ENCODE results near the gene CCND1.

Gene CCND1

DNA sequence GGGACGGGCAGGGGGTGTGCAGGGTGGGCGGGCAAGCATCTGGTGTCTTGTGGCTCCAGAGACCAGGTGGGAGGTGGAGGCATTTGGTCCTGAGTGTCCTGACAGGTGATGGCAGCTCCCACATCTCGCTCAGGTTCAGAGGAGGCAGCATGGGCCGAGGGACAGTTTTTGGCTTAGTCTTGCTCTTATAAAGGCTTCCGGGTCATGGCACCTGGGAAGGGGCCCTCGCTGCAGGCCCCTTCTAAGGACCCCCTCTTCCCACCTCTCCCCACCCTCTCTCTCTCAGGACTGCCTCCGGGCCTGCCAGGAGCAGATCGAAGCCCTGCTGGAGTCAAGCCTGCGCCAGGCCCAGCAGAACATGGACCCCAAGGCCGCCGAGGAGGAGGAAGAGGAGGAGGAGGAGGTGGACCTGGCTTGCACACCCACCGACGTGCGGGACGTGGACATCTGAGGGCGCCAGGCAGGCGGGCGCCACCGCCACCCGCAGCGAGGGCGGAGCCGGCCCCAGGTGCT, 9.9 kb downstream of the CCND1 start:
- Histone ChIP-seq H3K9ac (no peak overlapping the region), H3K4me3 (ENCODE audit: low read depth, low read length) (no peak overlapping the region), H3K4me2 (ENCODE audit: low read length) (no peak overlapping the region), H2AFZ (no peak overlapping the region), H3K9me3 (ENCODE audit: control insufficient read depth, low read length) (no peaks in the 10 kb centered on the region), H3K79me2 (no peaks in the 10 kb centered on the region), H3K4me1 (no peaks in the 10 kb centered on the region), H3K36me3 (ENCODE audit: control insufficient read depth, insufficient read depth, low read length) (no peaks in the 10 kb centered on the region), H3K27me3 (ENCODE audit: control insufficient read depth, insufficient read depth, low read length) (no peaks in the 10 kb centered on the region), H3K27ac (no peak overlapping the region)
- TF ChIP-seq, protein P1, sequence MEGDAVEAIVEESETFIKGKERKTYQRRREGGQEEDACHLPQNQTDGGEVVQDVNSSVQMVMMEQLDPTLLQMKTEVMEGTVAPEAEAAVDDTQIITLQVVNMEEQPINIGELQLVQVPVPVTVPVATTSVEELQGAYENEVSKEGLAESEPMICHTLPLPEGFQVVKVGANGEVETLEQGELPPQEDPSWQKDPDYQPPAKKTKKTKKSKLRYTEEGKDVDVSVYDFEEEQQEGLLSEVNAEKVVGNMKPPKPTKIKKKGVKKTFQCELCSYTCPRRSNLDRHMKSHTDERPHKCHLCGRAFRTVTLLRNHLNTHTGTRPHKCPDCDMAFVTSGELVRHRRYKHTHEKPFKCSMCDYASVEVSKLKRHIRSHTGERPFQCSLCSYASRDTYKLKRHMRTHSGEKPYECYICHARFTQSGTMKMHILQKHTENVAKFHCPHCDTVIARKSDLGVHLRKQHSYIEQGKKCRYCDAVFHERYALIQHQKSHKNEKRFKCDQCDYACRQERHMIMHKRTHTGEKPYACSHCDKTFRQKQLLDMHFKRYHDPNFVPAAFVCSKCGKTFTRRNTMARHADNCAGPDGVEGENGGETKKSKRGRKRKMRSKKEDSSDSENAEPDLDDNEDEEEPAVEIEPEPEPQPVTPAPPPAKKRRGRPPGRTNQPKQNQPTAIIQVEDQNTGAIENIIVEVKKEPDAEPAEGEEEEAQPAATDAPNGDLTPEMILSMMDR (IDR thresholded peaks at IDR 0.05): no peak

DNA sequence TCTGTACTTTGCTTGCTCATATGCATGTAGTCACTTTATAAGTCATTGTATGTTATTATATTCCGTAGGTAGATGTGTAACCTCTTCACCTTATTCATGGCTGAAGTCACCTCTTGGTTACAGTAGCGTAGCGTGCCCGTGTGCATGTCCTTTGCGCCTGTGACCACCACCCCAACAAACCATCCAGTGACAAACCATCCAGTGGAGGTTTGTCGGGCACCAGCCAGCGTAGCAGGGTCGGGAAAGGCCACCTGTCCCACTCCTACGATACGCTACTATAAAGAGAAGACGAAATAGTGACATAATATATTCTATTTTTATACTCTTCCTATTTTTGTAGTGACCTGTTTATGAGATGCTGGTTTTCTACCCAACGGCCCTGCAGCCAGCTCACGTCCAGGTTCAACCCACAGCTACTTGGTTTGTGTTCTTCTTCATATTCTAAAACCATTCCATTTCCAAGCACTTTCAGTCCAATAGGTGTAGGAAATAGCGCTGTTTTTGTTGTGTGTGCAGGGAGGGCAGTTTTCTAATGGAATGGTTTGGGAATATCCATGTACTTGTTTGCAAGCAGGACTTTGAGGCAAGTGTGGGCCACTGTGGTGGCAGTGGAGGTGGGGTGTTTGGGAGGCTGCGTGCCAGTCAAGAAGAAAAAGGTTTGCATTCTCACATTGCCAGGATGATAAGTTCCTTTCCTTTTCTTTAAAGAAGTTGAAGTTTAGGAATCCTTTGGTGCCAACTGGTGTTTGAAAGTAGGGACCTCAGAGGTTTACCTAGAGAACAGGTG, 11.1 kb downstream of the CCND1 start:
- no peaks in the 10 kb centered on the region for H3K9me3 ChIP-seq (ENCODE audit: control insufficient read depth, low read length)
- H3K27ac ChIP-seq: no peak overlapping the region
- TF ChIP-seq, protein P1 (IDR thresholded peaks at IDR 0.05): no peak
- no peak overlapping the region for H2AFZ ChIP-seq
- no peaks in the 10 kb centered on the region for H3K27me3 ChIP-seq (ENCODE audit: control insufficient read depth, insufficient read depth, low read length)
- no peaks in the 10 kb centered on the region for H3K36me3 ChIP-seq (ENCODE audit: control insufficient read depth, insufficient read depth, low read length)
- no peaks in the 10 kb centered on the region for H3K4me1 ChIP-seq
- H3K9ac ChIP-seq: no peak overlapping the region
- no peak overlapping the region for H3K4me3 ChIP-seq (ENCODE audit: low read depth, low read length)
- H3K4me2 ChIP-seq (ENCODE audit: low read length): no peak overlapping the region
- H3K79me2 ChIP-seq: no peaks in the 10 kb centered on the region

DNA sequence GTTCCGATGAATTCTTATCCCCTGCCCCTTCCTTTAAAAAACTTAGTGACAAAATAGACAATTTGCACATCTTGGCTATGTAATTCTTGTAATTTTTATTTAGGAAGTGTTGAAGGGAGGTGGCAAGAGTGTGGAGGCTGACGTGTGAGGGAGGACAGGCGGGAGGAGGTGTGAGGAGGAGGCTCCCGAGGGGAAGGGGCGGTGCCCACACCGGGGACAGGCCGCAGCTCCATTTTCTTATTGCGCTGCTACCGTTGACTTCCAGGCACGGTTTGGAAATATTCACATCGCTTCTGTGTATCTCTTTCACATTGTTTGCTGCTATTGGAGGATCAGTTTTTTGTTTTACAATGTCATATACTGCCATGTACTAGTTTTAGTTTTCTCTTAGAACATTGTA, 12.0 kb downstream of the CCND1 start:
- Histone ChIP-seq H3K4me2 (ENCODE audit: low read length) (no peak overlapping the region), H3K27ac (no peak overlapping the region), H3K27me3 (ENCODE audit: control insufficient read depth, insufficient read depth, low read length) (no peaks in the 10 kb centered on the region), H3K4me3 (ENCODE audit: low read depth, low read length) (no peak overlapping the region), H3K9ac (no peak overlapping the region), H3K9me3 (ENCODE audit: control insufficient read depth, low read length) (no peaks in the 10 kb centered on the region), H3K79me2 (no peaks in the 10 kb centered on the region), H3K36me3 (ENCODE audit: control insufficient read depth, insufficient read depth, low read length) (no peaks in the 10 kb centered on the region), H2AFZ (no peak overlapping the region), H3K4me1 (no peaks in the 10 kb centered on the region)
- TF ChIP-seq, protein P1 (IDR thresholded peaks at IDR 0.05): no peak

DNA sequence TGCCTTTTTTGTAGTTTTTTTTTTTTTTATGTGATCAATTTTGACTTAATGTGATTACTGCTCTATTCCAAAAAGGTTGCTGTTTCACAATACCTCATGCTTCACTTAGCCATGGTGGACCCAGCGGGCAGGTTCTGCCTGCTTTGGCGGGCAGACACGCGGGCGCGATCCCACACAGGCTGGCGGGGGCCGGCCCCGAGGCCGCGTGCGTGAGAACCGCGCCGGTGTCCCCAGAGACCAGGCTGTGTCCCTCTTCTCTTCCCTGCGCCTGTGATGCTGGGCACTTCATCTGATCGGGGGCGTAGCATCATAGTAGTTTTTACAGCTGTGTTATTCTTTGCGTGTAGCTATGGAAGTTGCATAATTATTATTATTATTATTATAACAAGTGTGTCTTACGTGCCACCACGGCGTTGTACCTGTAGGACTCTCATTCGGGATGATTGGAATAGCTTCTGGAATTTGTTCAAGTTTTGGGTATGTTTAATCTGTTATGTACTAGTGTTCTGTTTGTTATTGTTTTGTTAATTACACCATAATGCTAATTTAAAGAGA, 12.5 kb downstream of the CCND1 start:
- H3K36me3 ChIP-seq (ENCODE audit: control insufficient read depth, insufficient read depth, low read length): no peaks in the 10 kb centered on the region
- TF ChIP-seq, protein P1 (IDR thresholded peaks at IDR 0.05): no peak
- no peak overlapping the region for H3K4me2 ChIP-seq (ENCODE audit: low read length)
- H3K4me3 ChIP-seq (ENCODE audit: low read depth, low read length): no peak overlapping the region
- H3K27me3 ChIP-seq (ENCODE audit: control insufficient read depth, insufficient read depth, low read length): no peaks in the 10 kb centered on the region
- no peaks in the 10 kb centered on the region for H3K9me3 ChIP-seq (ENCODE audit: control insufficient read depth, low read length)
- H2AFZ ChIP-seq: no peak overlapping the region
- no peak overlapping the region for H3K9ac ChIP-seq
- H3K27ac ChIP-seq: no peak overlapping the region
- H3K79me2 ChIP-seq: no peaks in the 10 kb centered on the region
- no peaks in the 10 kb centered on the region for H3K4me1 ChIP-seq
